GM10266 (cell line): ENCODE results near the gene MDFI.

ENCODE experiments used
- DNase-seq: peaks from one replicate; pipeline ENCODE4 v3.0.0; 2012; ENCODE audit errors: extremely low spot score
- TF ChIP-seq, protein P1 (sequence below): IDR thresholded peaks from 2 replicates; pipeline ENCODE4 v1.5.1; 2012; ENCODE audit warnings: mild to moderate bottlenecking, low read depth; ENCODE audit not compliant: control insufficient read depth, insufficient read depth; ENCODE audit errors: missing control alignments

MDFI gene

DNA sequence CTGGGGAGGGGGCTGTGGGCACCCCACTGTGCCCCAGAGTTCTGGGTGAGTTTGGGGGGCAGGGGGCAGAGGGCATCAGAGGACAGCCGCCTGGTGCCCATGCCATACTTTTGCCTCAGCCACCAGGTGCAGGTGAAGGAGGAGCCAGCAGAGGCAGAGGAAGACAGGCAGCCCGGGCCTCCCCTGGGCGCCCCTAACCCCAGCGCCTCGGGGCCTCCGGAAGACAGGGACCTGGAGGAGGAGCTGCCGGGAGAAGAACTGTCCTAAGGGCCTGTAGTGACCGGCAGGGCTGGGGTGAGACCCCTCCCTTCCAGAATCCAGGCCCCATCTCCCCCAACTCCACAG is 39.6 kb upstream of the MDFI start:
- no peak for DNase-seq
- TF ChIP-seq, protein P1, sequence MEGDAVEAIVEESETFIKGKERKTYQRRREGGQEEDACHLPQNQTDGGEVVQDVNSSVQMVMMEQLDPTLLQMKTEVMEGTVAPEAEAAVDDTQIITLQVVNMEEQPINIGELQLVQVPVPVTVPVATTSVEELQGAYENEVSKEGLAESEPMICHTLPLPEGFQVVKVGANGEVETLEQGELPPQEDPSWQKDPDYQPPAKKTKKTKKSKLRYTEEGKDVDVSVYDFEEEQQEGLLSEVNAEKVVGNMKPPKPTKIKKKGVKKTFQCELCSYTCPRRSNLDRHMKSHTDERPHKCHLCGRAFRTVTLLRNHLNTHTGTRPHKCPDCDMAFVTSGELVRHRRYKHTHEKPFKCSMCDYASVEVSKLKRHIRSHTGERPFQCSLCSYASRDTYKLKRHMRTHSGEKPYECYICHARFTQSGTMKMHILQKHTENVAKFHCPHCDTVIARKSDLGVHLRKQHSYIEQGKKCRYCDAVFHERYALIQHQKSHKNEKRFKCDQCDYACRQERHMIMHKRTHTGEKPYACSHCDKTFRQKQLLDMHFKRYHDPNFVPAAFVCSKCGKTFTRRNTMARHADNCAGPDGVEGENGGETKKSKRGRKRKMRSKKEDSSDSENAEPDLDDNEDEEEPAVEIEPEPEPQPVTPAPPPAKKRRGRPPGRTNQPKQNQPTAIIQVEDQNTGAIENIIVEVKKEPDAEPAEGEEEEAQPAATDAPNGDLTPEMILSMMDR = no peak

DNA sequence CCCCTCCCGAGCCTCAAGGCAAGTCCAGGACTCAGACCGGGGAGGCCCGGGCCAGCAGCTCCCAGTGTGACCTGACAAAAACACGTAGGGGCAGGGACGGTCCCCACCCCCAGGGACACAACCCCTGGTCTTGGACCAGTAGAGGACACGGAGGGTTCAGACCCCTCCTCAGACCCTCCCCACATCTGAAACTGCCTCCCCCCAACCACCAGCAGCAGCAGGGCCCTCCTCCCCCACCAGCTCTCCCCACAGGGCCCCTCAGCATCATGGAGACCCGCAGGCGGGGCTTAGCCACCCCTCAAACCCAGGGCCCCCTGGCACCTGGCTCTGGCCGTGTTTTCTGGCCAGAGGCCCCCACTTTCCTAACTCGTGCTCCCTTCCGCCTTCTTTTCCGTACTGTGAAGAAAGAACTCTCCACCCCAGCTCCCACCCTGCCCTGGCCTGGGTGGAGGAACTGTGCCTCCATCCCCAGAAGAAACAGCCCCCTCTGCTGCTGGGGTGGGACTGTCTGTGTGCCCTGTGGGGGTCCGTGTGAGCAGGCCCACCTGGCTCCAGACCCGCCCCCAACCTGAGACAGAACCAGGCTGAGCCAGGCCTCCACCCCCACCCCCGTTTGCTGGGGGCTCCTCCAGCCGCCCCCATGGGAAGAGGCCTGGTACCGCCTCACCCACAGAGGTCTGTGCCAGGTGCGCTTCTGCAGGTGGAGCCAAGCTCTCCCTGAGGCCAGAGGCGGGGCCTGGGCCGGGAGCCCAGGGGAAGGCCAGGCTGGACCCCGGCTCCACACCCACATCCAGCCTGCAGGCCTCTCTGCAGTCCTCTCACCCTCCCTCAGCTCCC is 39.0 kb upstream of the MDFI start:
- TF ChIP-seq, protein P1 = no peak
- DNase-seq = no peak

DNA sequence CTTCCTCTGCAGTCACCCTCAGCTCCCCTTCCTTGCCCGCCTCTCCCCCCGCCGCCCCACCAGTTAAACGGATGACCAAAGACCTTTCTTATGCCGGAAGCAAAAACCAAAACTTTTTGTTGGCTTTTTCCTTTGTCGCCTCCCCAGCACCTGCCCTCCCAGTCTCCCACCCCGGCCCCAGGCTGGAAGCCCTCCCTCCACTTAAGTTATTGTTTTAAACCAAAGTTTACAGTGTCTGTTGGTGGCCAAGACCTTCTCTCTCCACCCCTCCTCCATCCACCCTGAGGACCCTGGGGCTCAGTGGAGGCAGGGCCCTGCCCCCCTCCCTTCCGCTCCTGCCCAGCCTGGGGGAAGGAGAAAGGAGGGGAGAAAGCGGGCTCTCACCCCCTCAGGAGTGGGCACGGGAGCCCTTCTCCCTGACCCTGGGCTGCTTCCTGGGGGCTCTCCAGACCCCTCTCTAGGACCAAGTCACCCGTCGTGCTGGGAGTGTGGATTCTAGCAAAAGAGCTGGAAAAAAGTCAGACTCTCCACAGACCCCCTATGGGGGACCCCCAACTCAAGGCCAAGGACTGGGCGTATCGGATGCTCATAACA is 38.3 kb upstream of the MDFI start:
- DNase-seq = no peak
- TF ChIP-seq, protein P1 = no peak

DNA sequence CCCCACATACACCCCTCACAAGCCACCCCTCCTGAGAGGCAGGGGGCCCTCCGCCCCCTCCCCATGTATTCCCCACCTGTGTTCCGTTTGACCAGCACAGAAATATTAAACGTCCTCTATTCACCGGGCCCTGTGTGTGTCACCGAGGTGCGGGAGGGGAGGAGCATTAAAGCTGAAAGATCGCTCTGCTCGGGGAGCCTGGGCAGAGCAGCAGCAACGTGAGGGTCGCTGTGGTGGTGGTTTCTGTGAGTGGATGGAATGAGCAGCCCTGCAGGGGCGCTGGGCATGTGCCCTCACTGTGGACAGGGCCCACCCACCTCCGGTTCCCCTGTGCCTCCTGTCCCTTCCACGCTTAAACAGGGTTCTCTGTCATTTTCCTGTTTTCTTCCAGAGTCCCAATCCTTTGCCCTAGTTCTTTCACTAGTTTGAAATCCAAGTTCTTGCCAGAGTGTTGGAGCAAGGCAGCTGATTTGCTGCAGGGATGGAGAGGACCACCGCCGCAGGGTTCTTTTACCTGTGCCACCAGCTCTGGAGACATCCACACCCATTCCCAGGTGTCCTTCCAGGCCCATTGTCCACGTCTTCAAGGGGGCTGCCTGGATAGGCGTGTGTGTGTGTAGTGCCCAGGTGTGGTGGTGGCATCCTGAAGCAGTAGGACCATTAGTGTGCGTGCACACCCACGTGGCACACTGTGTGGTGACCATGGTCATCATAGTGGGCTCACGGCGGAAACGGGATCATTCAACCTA is 37.6 kb upstream of the MDFI start:
- TF ChIP-seq, protein P1 = no peak
- DNase-seq = no peak

DNA sequence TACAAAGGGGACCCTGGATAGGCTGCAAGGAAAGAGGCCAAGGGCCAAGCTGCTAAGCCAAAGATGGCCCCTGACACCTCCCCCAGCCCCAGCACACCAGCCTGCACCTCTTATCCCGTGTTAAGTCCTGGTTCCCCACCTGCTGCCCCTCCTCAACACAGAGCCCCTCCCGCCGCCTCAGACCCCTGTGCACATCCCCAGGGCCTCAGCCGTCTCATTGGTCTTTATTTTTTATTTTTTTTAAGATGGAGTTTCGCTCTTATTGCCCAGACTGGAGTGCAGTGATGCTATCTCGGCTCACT is 37.1 kb upstream of the MDFI start:
- TF ChIP-seq, protein P1 = no peak
- DNase-seq = no peak

DNA sequence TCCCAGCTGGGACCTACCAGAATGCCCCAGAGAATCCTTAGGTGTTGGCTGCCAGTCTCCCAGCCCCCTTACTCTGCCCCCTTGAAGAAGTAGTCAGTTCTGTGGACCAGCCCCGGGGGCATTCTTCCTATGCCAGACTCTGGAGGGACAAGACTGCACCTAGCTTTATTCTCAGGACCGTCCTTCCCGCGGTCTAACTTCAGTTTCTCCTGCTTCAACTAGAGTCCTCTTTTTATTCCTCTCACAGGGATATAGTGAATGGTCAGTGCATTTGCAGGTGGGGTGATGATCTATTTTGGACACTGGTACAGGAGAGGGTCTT is 35.9 kb upstream of the MDFI start:
- TF ChIP-seq, protein P1 = no peak
- DNase-seq = no peak
